ENCODE data around the gene VAV3. TPM values are rescaled to one million over a fixed set of nuclear protein-coding genes. Genes with fewer than 3 reads are reported as not detected.

VAV3 gene
- total and polyA plus RNA-seq, 2 of the 13 experiments (the other 11 are each of a cell fraction or from before 2014, with no cell fraction given) = 15.9 to 29.8 TPM

DNA sequence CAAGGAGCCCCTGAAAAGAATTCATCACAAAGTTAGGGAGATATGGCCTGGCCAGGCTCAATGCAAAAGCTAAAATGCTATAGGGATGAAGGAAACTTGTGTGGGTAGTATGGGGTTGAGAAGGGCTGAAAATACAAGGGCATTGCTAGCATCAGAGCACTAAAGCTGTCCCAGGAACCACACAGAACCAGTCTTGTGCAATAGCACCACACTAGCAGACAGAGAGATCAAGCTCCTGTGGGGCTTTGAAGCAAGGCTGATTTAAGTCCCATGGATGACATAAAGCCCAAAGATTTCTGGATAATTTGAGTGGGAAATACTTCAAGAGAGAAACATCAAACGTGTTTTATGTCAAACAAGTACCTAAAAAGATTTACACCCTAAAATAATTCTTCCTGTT is 97.1 kb downstream of the VAV3 start:
- ChIA-PET POLR2A (no interaction called here), CTCF (ENCODE audit: low intra/inter-chr PET ratio, low total read pairs) (no interaction called here)
- no peaks in the 10 kb centered on the region for H4K20me1 ChIP-seq (ENCODE audit: insufficient read depth, low read length)
- ATAC-seq (no peak), FAIRE-seq (no peak), DNase-seq (ENCODE audit: low spot score) (no peak)
- no peak overlapping the region for H2AFZ ChIP-seq (ENCODE audit: low read length)
- no peak overlapping the region for H3K9ac ChIP-seq (ENCODE audit: insufficient read depth, low read depth, low read length)
- intact Hi-C loops (cut with micrococcal nuclease; ENCODE audit: unreplicated experiment) = loop anchor here (1.0 kb wide), 1 partner anchor 37 kb away; no protein-coding TSS in a partner anchor
- in situ Hi-C loops (cut with HindIII; ENCODE audit: extremely low pct_ligation_motif_present, low pct_unique_long_range_greater_than_20kb) = no loop called here
- H3K27me3 ChIP-seq (ENCODE audit: control insufficient read depth in 1 of 2, insufficient read depth in 2 of 2, low read length in 2 of 2) = no peaks in the 10 kb centered on the region
- 5% methylated on average over 1 of the region's 1 CpG for WGBS (ENCODE audit: low lambda C conversion rate)
- H3K4me3 ChIP-seq (replicated peaks in 1 of 3; ENCODE audit: insufficient read depth in 1 of 3, low read depth in 2 of 3, low read length in 3 of 3) = no peak overlapping the region
- H3K27ac ChIP-seq (ENCODE audit: extremely low read length, insufficient read depth, low read length) = no peak overlapping the region
- H3K79me2 ChIP-seq (ENCODE audit: insufficient read depth, low read length) = no peaks in the 10 kb centered on the region
- H3K4me2 ChIP-seq (ENCODE audit: low read depth, low read length) = no peak overlapping the region
- TF ChIP-seq ZFP41 (CRISPR knock-in tag; IDR thresholded peaks at IDR 0.05; ENCODE audit: borderline replicate concordance) (no peak), CEBPB (IDR thresholded peaks at IDR 0.05; ENCODE audit: borderline replicate concordance, low read depth, low read length) (peak; percentile 32; the same call in 1 of the 2 replicates)
- no peaks in the 10 kb centered on the region for H3K9me3 ChIP-seq (ENCODE audit: low read length)
- no peaks in the 10 kb centered on the region for H3K4me1 ChIP-seq (ENCODE audit: insufficient read depth, low read length)
- no peaks in the 10 kb centered on the region for H3K36me3 ChIP-seq (replicated peaks in 1 of 2; ENCODE audit: control insufficient read depth in 1 of 2, insufficient read depth in 2 of 2, low read length in 2 of 2)
- BruUV-seq (replicated peaks) = no TSS peak

GRCh38 chr1:107867422-107867821 is 97.6 kb downstream of the VAV3 start:
- no peak overlapping the region for H3K27ac ChIP-seq (ENCODE audit: extremely low read length, insufficient read depth, low read length)
- no TSS peak for BruUV-seq (replicated peaks)
- no peaks in the 10 kb centered on the region for H3K4me1 ChIP-seq (ENCODE audit: insufficient read depth, low read length)
- no peaks in the 10 kb centered on the region for H4K20me1 ChIP-seq (ENCODE audit: insufficient read depth, low read length)
- intact Hi-C loops (cut with micrococcal nuclease; ENCODE audit: unreplicated experiment) (no loop called here), in situ Hi-C loops (cut with HindIII; ENCODE audit: extremely low pct_ligation_motif_present, low pct_unique_long_range_greater_than_20kb) (no loop called here)
- ChIA-PET POLR2A (no interaction called here), CTCF (ENCODE audit: low intra/inter-chr PET ratio, low total read pairs) (no interaction called here)
- WGBS (ENCODE audit: low lambda C conversion rate) = 44% methylated on average over 2 of the region's 2 CpGs
- H3K36me3 ChIP-seq (replicated peaks in 1 of 2; ENCODE audit: control insufficient read depth in 1 of 2, insufficient read depth in 2 of 2, low read length in 2 of 2) = no peaks in the 10 kb centered on the region
- FAIRE-seq (no peak), DNase-seq (ENCODE audit: low spot score) (no peak), ATAC-seq (no peak)
- H3K27me3 ChIP-seq (ENCODE audit: control insufficient read depth in 1 of 2, insufficient read depth in 2 of 2, low read length in 2 of 2) = no peaks in the 10 kb centered on the region
- no peak overlapping the region for H2AFZ ChIP-seq (ENCODE audit: low read length)
- H3K9ac ChIP-seq (ENCODE audit: insufficient read depth, low read depth, low read length) = no peak overlapping the region
- H3K4me3 ChIP-seq (replicated peaks in 1 of 3; ENCODE audit: insufficient read depth in 1 of 3, low read depth in 2 of 3, low read length in 3 of 3) = no peak overlapping the region
- H3K4me2 ChIP-seq (ENCODE audit: low read depth, low read length) = no peak overlapping the region
- no peaks in the 10 kb centered on the region for H3K79me2 ChIP-seq (ENCODE audit: insufficient read depth, low read length)
- no peaks in the 10 kb centered on the region for H3K9me3 ChIP-seq (ENCODE audit: low read length)
- TF ChIP-seq, protein P1, sequence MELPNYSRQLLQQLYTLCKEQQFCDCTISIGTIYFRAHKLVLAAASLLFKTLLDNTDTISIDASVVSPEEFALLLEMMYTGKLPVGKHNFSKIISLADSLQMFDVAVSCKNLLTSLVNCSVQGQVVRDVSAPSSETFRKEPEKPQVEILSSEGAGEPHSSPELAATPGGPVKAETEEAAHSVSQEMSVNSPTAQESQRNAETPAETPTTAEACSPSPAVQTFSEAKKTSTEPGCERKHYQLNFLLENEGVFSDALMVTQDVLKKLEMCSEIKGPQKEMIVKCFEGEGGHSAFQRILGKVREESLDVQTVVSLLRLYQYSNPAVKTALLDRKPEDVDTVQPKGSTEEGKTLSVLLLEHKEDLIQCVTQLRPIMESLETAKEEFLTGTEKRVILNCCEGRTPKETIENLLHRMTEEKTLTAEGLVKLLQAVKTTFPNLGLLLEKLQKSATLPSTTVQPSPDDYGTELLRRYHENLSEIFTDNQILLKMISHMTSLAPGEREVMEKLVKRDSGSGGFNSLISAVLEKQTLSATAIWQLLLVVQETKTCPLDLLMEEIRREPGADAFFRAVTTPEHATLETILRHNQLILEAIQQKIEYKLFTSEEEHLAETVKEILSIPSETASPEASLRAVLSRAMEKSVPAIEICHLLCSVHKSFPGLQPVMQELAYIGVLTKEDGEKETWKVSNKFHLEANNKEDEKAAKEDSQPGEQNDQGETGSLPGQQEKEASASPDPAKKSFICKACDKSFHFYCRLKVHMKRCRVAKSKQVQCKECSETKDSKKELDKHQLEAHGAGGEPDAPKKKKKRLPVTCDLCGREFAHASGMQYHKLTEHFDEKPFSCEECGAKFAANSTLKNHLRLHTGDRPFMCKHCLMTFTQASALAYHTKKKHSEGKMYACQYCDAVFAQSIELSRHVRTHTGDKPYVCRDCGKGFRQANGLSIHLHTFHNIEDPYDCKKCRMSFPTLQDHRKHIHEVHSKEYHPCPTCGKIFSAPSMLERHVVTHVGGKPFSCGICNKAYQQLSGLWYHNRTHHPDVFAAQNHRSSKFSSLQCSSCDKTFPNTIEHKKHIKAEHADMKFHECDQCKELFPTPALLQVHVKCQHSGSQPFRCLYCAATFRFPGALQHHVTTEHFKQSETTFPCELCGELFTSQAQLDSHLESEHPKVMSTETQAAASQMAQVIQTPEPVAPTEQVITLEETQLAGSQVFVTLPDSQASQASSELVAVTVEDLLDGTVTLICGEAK (IDR thresholded peaks at IDR 0.05) = no peak
- TF ChIP-seq, protein P1 (CRISPR knock-in tag; IDR thresholded peaks at IDR 0.05) = no peak
- TF ChIP-seq RBM39 (IDR thresholded peaks at IDR 0.05; ENCODE audit: low read depth, low read length, poor library complexity, severe bottlenecking) (no peak), HNRNPK (IDR thresholded peaks at IDR 0.05; ENCODE audit: low read depth, low read length, poor library complexity, severe bottlenecking) (no peak), THRA (CRISPR knock-in tag; IDR thresholded peaks at IDR 0.05; ENCODE audit: borderline replicate concordance) (no peak)
